CD4-positive, alpha-beta T cell (primary cell): ENCODE data around the gene RCN1. TPM values are rescaled to one million over a fixed set of nuclear protein-coding genes. Genes with fewer than 3 reads are reported as not detected.

Source experiments
- ATAC-seq: fragments of 200-7000 bp; cut with Tn5 transposase; one replicate; pipeline ENCODE4 v1.10.0; 2022; ENCODE audit warnings: mild to moderate bottlenecking; ENCODE audit not compliant: poor library complexity
- CTCF ChIA-PET: fragments of 350-600 bp; sonication (Branson Sonifier 250); formaldehyde crosslinking; loops from one replicate; lab custom pipeline; 2021; ENCODE audit warnings: antibody characterized with exemption, inconsistent platforms; lab: Charles Lee
- POLR2A ChIA-PET: fragments of 350-600 bp; sonication (Branson Sonifier 250); formaldehyde crosslinking; loops from one replicate; lab custom pipeline; 2021; ENCODE audit warnings: antibody characterized with exemption, inconsistent platforms; lab: Charles Lee
- DNase-seq, 14 experiments: peaks; one replicate each; pipeline ENCODE4 v3.0.0-alpha.2; 2013 to 2020; ENCODE audit warnings: mixed read lengths in 2 of 14
- H3K27ac ChIP-seq, 2 donors: one replicate each; pipeline versions ENCODE4 v1.5.1 to v1.7.0; 2013; ENCODE audit warnings: low read length in 2 of 2, low read depth in 1 of 2, mild to moderate bottlenecking in 1 of 2
- H3K27me3 ChIP-seq, 2 experiments: 1 replicate in 1 of 2; 2 replicates in 1 of 2; pipeline versions ENCODE4 v1.6.1 to v1.7.0; 2013; ENCODE audit warnings: low read length in 2 of 2, control low read depth in 1 of 2, mild to moderate bottlenecking in 1 of 2, moderate library complexity in 1 of 2; ENCODE audit not compliant: insufficient read depth in 2 of 2, control insufficient read depth in 1 of 2
- H3K36me3 ChIP-seq: one replicate; pipeline ENCODE4 v1.6.1; 2013; ENCODE audit warnings: low read length, control low read depth; ENCODE audit not compliant: insufficient read depth
- H3K4me1 ChIP-seq: one replicate; pipeline ENCODE4 v1.6.1; 2013; ENCODE audit warnings: low read length, control low read depth; ENCODE audit not compliant: insufficient read depth
- H3K4me3 ChIP-seq: one replicate; pipeline ENCODE4 v1.5.1; 2013; ENCODE audit warnings: mild to moderate bottlenecking, low read length, moderate library complexity
- H3K9me3 ChIP-seq, 2 experiments: 1 replicate in 1 of 2; 2 replicates in 1 of 2; pipeline versions ENCODE4 v1.6.1 to v1.7.0; 2013; ENCODE audit warnings: low read length in 2 of 2, mild to moderate bottlenecking in 2 of 2, control low read depth in 1 of 2, moderate library complexity in 1 of 2; ENCODE audit not compliant: control insufficient read depth in 1 of 2, insufficient read depth in 1 of 2
- H3K27ac Mint-ChIP-seq: one replicate; pipeline ENCODE4 v1.8.0; 2020; ENCODE audit warnings: mixed read lengths
- H3K27me3 Mint-ChIP-seq: one replicate; pipeline ENCODE4 v1.8.0; 2021; ENCODE audit warnings: mixed read lengths
- H3K36me3 Mint-ChIP-seq: one replicate; pipeline ENCODE4 v1.8.0; 2021; ENCODE audit warnings: low read depth, mixed read lengths
- H3K4me1 Mint-ChIP-seq: one replicate; pipeline ENCODE4 v1.8.0; 2021; ENCODE audit warnings: low read depth, mixed read lengths
- H3K4me3 Mint-ChIP-seq: one replicate; pipeline ENCODE4 v1.8.0; 2020; ENCODE audit warnings: mild to moderate bottlenecking, mixed read lengths
- H3K9me3 Mint-ChIP-seq: one replicate; pipeline ENCODE4 v1.8.0; 2020; ENCODE audit warnings: mixed read lengths
- intact Hi-C, 2 experiments: fragments of 100-400 bp; cut with DNase I in 1 of 2; cut with micrococcal nuclease in 1 of 2; formaldehyde crosslinking; loops; one replicate each; pipeline versions ENCODE4 v1.15.1 to v1.9.0; 2023 to 2025; cut with DNase I, micrococcal nuclease
- total RNA-seq, 174 experiments: library from RNA in 2 of 174; stranded (reverse) in 2 of 174; gene quantifications; one replicate each; pipeline ENCODE4 v1.2.3 and lab custom pipeline; 2021 to 2026
- TF ChIP-seq, protein P1 (sequence below): fragments of 200-600 bp; IDR thresholded peaks from one replicate; pipeline ENCODE4 v1.8.0; 2022; ENCODE audit warnings: antibody characterized with exemption, mild to moderate bottlenecking

RCN1 gene
- total RNA-seq, 2 experiments from 2014 or later: 7.4 to 9.1 TPM

DNA sequence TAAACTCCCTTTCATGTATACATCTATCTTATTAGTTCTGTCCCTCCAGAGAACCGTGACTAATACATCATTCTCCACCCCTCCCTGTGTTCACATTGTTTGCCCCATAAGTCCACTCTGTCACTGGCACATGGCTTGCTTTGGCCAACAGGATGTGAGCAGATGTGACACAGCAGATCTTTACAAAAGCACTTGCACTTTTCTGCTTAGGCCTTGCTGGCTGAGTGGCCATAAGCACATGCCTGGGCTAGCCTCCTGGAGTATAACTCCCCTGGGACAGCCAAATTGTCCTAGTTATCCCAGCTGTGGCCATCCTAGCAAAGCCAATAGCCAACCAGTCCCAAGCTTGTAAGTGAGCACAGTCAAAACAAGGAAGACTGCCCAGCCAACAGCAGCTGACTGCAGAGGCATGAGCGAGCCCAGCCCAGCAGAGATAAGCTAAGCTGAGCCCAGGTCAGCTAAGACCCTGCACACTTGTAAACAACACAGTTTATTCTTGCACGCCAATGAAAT is 9.7 kb upstream of the RCN1 start:
- ChIA-PET POLR2A (no interaction called here), CTCF (no interaction called here)
- H3K36me3 ChIP-seq: no peaks in the 10 kb centered on the region
- DNase-seq (peak in 1 of 14 experiments; percentile 30), ATAC-seq (no peak)
- H3K4me1 ChIP-seq: no peaks in the 10 kb centered on the region
- H3K4me3 ChIP-seq: no peak overlapping the region
- H3K9me3 ChIP-seq: no peaks in the 10 kb centered on the region
- peaks cover 27% of the 10 kb centered on the region for H3K27me3 Mint-ChIP-seq
- no peaks in the 10 kb centered on the region for H3K27me3 ChIP-seq
- H3K27ac ChIP-seq: no peak overlapping the region
- H3K27ac Mint-ChIP-seq: no peak overlapping the region
- no peaks in the 10 kb centered on the region for H3K36me3 Mint-ChIP-seq
- intact Hi-C loops: no loop called here
- no peak overlapping the region for H3K4me3 Mint-ChIP-seq
- TF ChIP-seq, protein P1, sequence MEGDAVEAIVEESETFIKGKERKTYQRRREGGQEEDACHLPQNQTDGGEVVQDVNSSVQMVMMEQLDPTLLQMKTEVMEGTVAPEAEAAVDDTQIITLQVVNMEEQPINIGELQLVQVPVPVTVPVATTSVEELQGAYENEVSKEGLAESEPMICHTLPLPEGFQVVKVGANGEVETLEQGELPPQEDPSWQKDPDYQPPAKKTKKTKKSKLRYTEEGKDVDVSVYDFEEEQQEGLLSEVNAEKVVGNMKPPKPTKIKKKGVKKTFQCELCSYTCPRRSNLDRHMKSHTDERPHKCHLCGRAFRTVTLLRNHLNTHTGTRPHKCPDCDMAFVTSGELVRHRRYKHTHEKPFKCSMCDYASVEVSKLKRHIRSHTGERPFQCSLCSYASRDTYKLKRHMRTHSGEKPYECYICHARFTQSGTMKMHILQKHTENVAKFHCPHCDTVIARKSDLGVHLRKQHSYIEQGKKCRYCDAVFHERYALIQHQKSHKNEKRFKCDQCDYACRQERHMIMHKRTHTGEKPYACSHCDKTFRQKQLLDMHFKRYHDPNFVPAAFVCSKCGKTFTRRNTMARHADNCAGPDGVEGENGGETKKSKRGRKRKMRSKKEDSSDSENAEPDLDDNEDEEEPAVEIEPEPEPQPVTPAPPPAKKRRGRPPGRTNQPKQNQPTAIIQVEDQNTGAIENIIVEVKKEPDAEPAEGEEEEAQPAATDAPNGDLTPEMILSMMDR: no peak
- no peaks in the 10 kb centered on the region for H3K9me3 Mint-ChIP-seq
- H3K4me1 Mint-ChIP-seq: no peaks in the 10 kb centered on the region

DNA sequence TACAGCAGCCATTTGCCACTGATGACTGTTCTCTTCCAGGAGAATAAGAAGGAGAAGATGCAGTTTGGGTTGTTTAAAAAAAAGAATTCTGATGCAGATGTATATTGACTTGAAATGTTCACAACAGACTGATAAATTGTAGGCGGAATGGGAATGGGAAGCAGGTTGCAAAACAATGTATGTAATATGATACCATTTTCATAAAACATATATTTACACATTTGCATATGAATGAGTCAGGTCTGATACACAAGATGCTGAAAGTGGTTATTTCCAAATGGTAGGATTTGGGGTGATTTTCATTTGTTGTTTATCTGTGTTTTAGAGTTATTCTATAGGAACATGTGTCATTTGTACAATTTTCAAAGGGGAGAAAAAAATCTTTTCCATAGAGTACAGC is 9.0 kb upstream of the RCN1 start:
- Histone ChIP-seq H3K9me3 (no peaks in the 10 kb centered on the region), H3K4me3 (no peak overlapping the region), H3K36me3 (no peaks in the 10 kb centered on the region), H3K27ac (no peak overlapping the region), H3K27me3 (no peaks in the 10 kb centered on the region), H3K4me1 (no peaks in the 10 kb centered on the region)
- intact Hi-C loops: no loop called here
- TF ChIP-seq, protein P1: no peak
- ATAC-seq: no peak
- DNase-seq: no peak
- Mint-ChIP-seq H3K36me3 (no peaks in the 10 kb centered on the region), H3K4me3 (no peak overlapping the region), H3K4me1 (no peaks in the 10 kb centered on the region), H3K27me3 (peaks cover 27% of the 10 kb centered on the region), H3K9me3 (no peaks in the 10 kb centered on the region), H3K27ac (no peak overlapping the region)
- CTCF ChIA-PET: no interaction called here
- POLR2A ChIA-PET: no interaction called here

- Histone ChIP-seq H3K27me3 (no peaks in the 10 kb centered on the region), H3K4me3 (no peak overlapping the region), H3K27ac (no peak overlapping the region), H3K4me1 (no peaks in the 10 kb centered on the region), H3K36me3 (no peaks in the 10 kb centered on the region), H3K9me3 (no peaks in the 10 kb centered on the region)
- intact Hi-C loops: no loop called here
- no peak overlapping the region for H3K27ac Mint-ChIP-seq
- ATAC-seq (no peak), DNase-seq (no peak)
- no peaks in the 10 kb centered on the region for H3K9me3 Mint-ChIP-seq
- H3K36me3 Mint-ChIP-seq: no peaks in the 10 kb centered on the region
- CTCF ChIA-PET: no interaction called here
- TF ChIP-seq, protein P1: no peak
- peaks cover 29% of the 10 kb centered on the region for H3K27me3 Mint-ChIP-seq
- H3K4me1 Mint-ChIP-seq: no peaks in the 10 kb centered on the region
- H3K4me3 Mint-ChIP-seq: no peak overlapping the region
- POLR2A ChIA-PET: no interaction called here
These were observed 8.4 kb upstream of the RCN1 start for GRCh38 chr11:32082346-32082986.
